ENCODE results near the gene LHCGR.

DNA sequence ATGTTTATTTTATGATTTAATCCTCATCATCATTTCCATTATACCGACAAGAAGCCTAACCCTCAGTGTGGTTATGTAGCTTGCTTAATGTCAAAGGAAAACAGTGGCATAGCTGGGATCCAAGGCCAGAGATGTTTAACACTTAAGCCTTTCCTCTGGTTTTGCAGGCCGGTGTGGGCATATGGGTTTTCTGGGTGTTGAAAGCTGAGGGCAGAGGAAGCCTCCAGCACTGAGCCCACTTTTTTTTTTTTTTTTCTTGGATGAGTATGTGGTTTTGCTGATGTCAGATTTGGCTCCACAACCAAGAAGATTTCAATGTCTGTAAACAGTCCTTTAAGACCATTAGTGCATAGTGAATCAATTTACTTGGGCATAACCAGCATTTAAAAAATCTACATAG, 41.3 kb downstream of the LHCGR start:
- TF ChIP-seq, protein P1, sequence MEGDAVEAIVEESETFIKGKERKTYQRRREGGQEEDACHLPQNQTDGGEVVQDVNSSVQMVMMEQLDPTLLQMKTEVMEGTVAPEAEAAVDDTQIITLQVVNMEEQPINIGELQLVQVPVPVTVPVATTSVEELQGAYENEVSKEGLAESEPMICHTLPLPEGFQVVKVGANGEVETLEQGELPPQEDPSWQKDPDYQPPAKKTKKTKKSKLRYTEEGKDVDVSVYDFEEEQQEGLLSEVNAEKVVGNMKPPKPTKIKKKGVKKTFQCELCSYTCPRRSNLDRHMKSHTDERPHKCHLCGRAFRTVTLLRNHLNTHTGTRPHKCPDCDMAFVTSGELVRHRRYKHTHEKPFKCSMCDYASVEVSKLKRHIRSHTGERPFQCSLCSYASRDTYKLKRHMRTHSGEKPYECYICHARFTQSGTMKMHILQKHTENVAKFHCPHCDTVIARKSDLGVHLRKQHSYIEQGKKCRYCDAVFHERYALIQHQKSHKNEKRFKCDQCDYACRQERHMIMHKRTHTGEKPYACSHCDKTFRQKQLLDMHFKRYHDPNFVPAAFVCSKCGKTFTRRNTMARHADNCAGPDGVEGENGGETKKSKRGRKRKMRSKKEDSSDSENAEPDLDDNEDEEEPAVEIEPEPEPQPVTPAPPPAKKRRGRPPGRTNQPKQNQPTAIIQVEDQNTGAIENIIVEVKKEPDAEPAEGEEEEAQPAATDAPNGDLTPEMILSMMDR (conservative IDR thresholded peaks at IDR 0.05; ENCODE audit: low read length): no peak
- no peak for TF ChIP-seq EZH2phosphoT487 (IDR thresholded peaks at IDR 0.05; ENCODE audit: borderline replicate concordance, low read depth, low read length)
